ENCODE results near the gene CRYGA.
"Not testable (repeated sequence)": the region's sequence is repeated elsewhere in the genome, so short reads cannot be mapped to it uniquely, and the experiment has no call there.

Gene CRYGA

GRCh38 chr2:208156439-208156838 is 7.0 kb downstream of the CRYGA start:
- no peak for DNase-seq

- no peak for DNase-seq
Observed at GRCh38 chr2:208153156-208153555, 10.2 kb downstream of the CRYGA start.

GRCh38 chr2:208150956-208151355 is 12.4 kb downstream of the CRYGA start:
- DNase-seq: no peak

GRCh38 chr2:208150094-208150493 is 13.3 kb downstream of the CRYGA start:
- no peak for DNase-seq

- no peak for DNase-seq
Observed at GRCh38 chr2:208148803-208149202, 14.6 kb downstream of the CRYGA start.

GRCh38 chr2:208147759-208148158 is 15.6 kb downstream of the CRYGA start:
- no peak for DNase-seq

GRCh38 chr2:208147008-208147407 is 16.4 kb downstream of the CRYGA start:
- DNase-seq: no peak

GRCh38 chr2:208146006-208146405 is 17.4 kb downstream of the CRYGA start, which contains the start of gene CRYGB:
CRYGB (minus strand) TSS chr2:208146158; CDS start chr2:208146120, 38 bp downstream.
- DNase-seq: no peak

GRCh38 chr2:208142925-208143799 is 20.2 kb downstream of the CRYGA start:
- no peak for DNase-seq

GRCh38 chr2:208142240-208142924 is 21.0 kb downstream of the CRYGA start:
- peak; percentile 87 for DNase-seq

GRCh38 chr2:208139447-208139846 is 23.9 kb downstream of the CRYGA start:
- no peak for DNase-seq

GRCh38 chr2:208138334-208138733 is 25.1 kb downstream of the CRYGA start:
- DNase-seq: not testable (repeated sequence)

- no peak for DNase-seq
Observed at GRCh38 chr2:208136716-208137094, 26.7 kb downstream of the CRYGA start.

- DNase-seq: no peak
Observed at GRCh38 chr2:208135794-208136715, 27.3 kb downstream of the CRYGA start.

GRCh38 chr2:208134928-208135586 is 28.3 kb downstream of the CRYGA start:
- no peak for DNase-seq

- no peak for DNase-seq
Observed at GRCh38 chr2:208130712-208131110, 32.7 kb downstream of the CRYGA start.

GRCh38 chr2:208129744-208130711 is 33.4 kb downstream of the CRYGA start, which contains the start of gene CRYGC:
CRYGC (minus strand) TSS chr2:208129828; CDS start chr2:208129792, 36 bp downstream.
- DNase-seq: no peak

- no peak for DNase-seq
Observed at GRCh38 chr2:208128136-208128535, 35.3 kb downstream of the CRYGA start.

GRCh38 chr2:208127090-208127489 is 36.3 kb downstream of the CRYGA start:
- DNase-seq: no peak

- no peak for DNase-seq
Observed at GRCh38 chr2:208125251-208125650, 38.1 kb downstream of the CRYGA start.

Measured in NCI-H1417 treated with DMSO at 0.1 percent for 48 hours (cell line).